ENCODE results near the gene SLC6A15.

Gene SLC6A15

GRCh38 chr12:84874825-84875139 lies 37.8 kb downstream of the SLC6A15 start:
- no peak for DNase-seq (ENCODE audit: low read depth)

GRCh38 chr12:84874125-84874824 lies 38.3 kb downstream of the SLC6A15 start:
- DNase-seq (ENCODE audit: low read depth): no peak

- no peak for DNase-seq (ENCODE audit: low read depth)
Measured at GRCh38 chr12:84862186-84862585, 50.4 kb downstream of the SLC6A15 start.

GRCh38 chr12:84860718-84861117 lies 51.9 kb downstream of the SLC6A15 start:
- DNase-seq (ENCODE audit: low read depth): no peak

GRCh38 chr12:84858796-84859195 lies 53.8 kb downstream of the SLC6A15 start:
- DNase-seq (ENCODE audit: low read depth): no peak

- DNase-seq (ENCODE audit: low read depth): no peak
Measured at GRCh38 chr12:84857525-84858208, 54.9 kb downstream of the SLC6A15 start.

- no peak for DNase-seq (ENCODE audit: low read depth)
Measured at GRCh38 chr12:84856156-84856900, 56.3 kb downstream of the SLC6A15 start.

- no peak for DNase-seq (ENCODE audit: low read depth)
Measured at GRCh38 chr12:84843593-84844144, 68.9 kb downstream of the SLC6A15 start.

GRCh38 chr12:84842406-84843013 lies 70.1 kb downstream of the SLC6A15 start:
- no peak for DNase-seq (ENCODE audit: low read depth)

- no peak for DNase-seq (ENCODE audit: low read depth)
Measured at GRCh38 chr12:84841591-84841990, 71.0 kb downstream of the SLC6A15 start.

GRCh38 chr12:84840356-84840755 lies 72.2 kb downstream of the SLC6A15 start:
- no peak for DNase-seq (ENCODE audit: low read depth)

- no peak for DNase-seq (ENCODE audit: low read depth)
Measured at GRCh38 chr12:84826925-84827324, 85.7 kb downstream of the SLC6A15 start.

- no peak for DNase-seq (ENCODE audit: low read depth)
Measured at GRCh38 chr12:84825149-84825548, 87.5 kb downstream of the SLC6A15 start.

- DNase-seq (ENCODE audit: low read depth): no peak
Measured at GRCh38 chr12:84822525-84822924, 90.1 kb downstream of the SLC6A15 start.

GRCh38 chr12:84816916-84817695 lies 95.5 kb downstream of the SLC6A15 start:
- DNase-seq (ENCODE audit: low read depth): no peak

GRCh38 chr12:84814664-84815245 lies 97.8 kb downstream of the SLC6A15 start:
- DNase-seq (ENCODE audit: low read depth): no peak

- no peak for DNase-seq (ENCODE audit: low read depth)
Measured at GRCh38 chr12:84813780-84814663, 98.6 kb downstream of the SLC6A15 start.

- DNase-seq (ENCODE audit: low read depth): no peak
Measured at GRCh38 chr12:84811291-84811690, 101.3 kb downstream of the SLC6A15 start.

- no peak for DNase-seq (ENCODE audit: low read depth)
Measured at GRCh38 chr12:84810611-84811010, 102.0 kb downstream of the SLC6A15 start.
